HG03103 (cell line): ENCODE measurements around the gene SERHL2.
A peak's percentile ranks its signal among the peaks of the same experiment; 100 is the strongest.
"Not testable (repeated sequence)": the region's sequence is repeated elsewhere in the genome, so short reads cannot be mapped to it uniquely, and the experiment has no call there.

Experiments
- ATAC-seq: cut with Tn5 transposase; IDR thresholded peaks from one replicate; pipeline ENCODE4 v1.9.1; 2021; ENCODE audit warnings: low read depth; ENCODE audit not compliant: unreplicated experiment

The SERHL2 gene, protein sequence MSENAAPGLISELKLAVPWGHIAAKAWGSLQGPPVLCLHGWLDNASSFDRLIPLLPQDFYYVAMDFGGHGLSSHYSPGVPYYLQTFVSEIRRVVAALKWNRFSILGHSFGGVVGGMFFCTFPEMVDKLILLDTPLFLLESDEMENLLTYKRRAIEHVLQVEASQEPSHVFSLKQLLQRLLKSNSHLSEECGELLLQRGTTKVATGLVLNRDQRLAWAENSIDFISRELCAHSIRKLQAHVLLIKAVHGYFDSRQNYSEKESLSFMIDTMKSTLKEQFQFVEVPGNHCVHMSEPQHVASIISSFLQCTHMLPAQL

GRCh38 chr22:42553475-42554361 lies at the start of gene SERHL2:
TSS of gene SERHL2 (plus strand) at chr22:42553956. CDS start at chr22:42554021, 65 bp downstream.
- peak; percentile 51 for ATAC-seq

GRCh38 chr22:42508327-42508974 lies 45.3 kb upstream of the SERHL2 start:
- ATAC-seq, result not testable (repeated sequence)

DNA sequence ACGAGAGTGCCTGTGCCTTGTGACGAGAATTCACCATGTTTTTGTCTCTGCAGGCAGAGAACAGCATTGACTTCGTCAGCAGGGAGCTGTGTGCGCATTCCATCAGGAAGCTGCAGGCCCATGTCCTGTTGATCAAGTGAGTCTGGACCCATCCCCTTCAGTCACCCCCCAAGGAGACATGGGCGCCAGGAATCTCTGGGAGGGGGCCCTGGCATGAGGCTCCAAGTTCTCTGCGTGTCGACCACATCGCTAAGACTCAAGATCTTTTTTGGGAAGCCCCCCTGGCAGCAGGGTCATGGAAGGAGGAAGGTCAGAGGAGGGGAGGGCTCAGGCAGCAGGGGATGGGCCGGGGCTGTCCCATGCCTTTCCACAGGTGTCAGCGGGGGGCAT lies 44.8 kb upstream of the SERHL2 start:
- ATAC-seq, result not testable (repeated sequence)

DNA sequence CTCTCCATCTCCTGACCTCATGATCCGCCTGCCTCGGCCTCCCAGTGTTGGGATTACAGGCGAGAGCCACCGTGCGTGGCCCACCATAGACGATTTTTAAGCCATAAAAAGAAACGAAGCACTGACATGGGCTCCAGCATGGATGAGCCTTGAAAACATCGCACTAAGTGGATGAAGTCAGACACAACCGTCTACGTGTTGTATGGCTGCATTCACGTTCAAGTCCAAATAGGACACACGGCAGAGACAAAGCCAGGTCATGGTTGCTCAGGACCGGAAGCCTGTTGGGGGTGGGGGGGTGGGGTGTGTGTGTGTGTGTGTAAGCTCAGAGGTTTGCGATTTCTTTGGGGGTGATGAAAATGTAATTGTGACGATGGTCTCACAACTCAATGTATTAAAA lies 44.2 kb upstream of the SERHL2 start:
- ATAC-seq, result no peak

- ATAC-seq, result no peak
Measured at GRCh38 chr22:42511401-42511891, 42.3 kb upstream of the SERHL2 start.

DNA sequence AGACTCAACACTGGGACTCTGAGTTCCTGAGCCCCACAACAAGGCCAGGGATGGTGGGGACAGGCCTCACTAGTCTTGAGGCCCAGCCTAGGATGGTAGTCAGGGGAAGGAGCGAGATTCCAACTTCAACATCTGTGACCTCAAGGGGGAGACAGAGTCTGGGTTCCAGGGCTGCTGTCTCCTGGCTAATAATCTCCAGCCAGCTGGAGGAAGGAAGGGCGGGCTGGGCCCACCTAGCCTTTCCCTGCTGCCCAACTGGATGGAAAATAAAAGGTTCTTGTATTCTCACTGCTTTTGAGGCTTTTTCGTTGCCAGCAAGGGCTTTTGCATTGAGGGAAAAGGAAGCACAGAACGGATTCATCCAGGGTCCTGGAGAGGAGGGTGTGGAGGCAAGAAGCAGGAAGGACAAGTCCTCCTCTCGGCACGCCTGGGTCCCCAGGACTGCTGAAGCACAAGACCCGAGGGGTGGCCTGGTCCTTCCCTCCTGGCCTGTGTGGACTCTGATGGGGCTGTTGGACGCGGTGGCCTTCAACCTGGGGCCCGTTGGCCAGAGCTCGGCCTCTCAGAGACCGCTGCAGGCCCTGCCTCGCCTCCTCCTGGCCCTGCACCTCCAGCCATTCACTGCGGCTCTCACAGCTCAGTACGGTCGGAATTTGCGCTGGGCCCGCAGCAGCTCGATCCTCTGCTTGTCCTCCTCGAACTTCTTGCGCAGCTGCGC lies 41.3 kb upstream of the SERHL2 start:
- ATAC-seq, result not testable (repeated sequence)

GRCh38 chr22:42514331-42514730 lies 39.4 kb upstream of the SERHL2 start:
- ATAC-seq, result not testable (repeated sequence)

- not testable (repeated sequence) for ATAC-seq
Measured at GRCh38 chr22:42515304-42515703, 38.5 kb upstream of the SERHL2 start.

- ATAC-seq, result no peak
Measured at GRCh38 chr22:42515896-42516295, 37.9 kb upstream of the SERHL2 start.

DNA sequence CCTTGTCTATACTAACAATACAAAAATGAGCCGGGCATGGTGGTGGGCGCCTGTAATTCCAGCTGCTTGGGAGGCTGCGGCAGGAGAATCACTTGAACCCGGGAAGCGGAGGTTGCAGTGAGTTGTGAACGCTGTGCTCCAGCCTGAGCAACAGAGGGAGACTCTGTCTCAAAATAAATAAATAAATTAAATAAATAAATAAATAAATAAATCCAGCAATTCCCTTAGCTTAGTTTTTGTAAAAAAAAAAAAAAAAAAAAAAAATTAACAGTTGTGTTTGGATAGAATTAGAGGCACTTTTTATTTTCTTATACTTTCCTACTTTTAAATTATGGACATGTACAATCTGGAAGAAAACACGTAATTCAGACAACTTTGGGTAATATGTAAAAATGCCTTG lies 36.7 kb upstream of the SERHL2 start:
- ATAC-seq, result not testable (repeated sequence)

DNA sequence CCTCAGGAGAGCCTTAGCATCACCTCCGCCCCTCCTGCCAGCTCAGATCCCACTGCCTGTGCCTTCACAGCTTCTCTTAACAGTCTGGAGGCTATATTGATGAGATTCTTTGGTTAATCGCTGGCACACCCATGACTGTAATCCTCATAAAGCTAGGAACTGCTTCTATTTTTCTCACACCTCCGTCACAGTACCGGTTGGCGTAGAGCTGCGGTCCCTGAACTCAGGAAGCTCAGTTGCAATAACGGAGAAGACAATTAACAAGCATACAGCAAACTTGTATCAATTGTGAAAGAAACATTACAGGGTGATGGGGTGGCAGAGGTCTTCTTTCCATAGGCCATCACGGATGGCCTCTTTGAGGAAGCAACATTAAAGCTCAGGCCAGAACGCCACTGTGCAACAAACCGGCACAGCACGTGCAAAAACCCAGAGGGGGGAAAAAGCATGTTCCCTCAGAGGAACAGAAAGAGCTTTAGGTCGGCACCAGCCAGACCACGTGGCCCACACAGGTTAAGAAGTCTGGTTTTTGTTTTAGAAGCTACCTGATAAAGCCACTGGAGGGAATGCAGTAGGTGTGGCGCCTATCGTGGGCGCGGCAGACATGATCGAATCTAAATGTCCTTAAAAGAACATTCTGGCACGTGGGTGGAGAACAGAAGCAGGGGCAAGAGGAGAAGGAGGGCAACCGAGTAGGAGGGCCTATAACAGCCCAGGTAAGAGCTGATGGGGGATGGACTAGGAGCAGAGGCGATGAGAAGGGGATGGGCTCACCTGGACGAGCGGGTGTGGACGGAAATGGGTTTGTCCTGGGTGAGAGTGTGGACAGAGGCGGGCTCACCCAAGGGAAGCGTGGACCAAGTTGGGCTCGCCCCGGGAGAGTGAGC lies 34.9 kb upstream of the SERHL2 start:
- not testable (repeated sequence) for ATAC-seq

DNA sequence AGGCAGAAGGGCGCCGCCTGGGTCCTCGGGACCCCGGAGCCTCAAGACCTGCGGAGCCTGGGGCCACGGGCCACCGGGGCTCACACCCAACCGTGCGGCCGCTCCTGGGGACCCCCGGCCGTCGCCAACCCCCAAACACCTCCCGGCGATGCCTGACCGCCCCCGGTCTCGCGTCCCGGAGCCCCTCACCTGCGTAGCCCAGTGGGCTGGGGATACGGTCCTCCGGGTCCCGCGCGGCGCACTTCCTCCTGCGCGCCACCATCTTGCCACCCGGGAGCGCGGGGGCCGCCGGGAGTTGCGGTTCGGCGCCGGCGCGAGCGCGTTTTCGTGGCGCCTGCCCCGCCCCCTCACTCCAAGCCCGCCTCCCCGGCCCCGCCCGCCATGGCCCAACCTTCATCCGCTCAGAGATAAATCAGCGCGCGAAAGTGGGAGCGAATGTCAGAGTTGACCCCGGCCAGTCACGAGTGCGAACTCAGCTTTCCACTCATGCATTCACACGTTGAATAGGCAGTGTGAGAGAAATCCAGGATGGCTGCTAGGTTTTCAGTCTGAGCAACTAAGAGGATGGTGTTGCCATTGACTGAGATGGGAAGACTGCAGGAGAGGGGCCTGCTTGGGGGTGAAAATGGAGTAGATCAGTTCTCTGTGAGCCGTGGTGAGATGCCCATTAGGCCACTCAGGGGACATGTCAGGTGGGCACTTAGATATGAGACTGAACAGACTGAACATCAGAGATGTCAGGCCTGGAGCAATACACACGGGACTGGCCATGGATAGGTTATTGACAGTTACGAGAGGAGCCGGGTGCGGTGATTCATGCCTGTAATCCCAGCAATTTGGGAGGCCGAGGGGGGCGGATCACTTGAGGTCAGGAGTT lies 34.0 kb upstream of the SERHL2 start, which contains the start of gene RRP7A:
Gene RRP7A (minus strand): TSS at position 272 of the 877 bp plus-strand sequence. CDS start 10 bp downstream, at position 262.
- peak; percentile 73 for ATAC-seq

DNA sequence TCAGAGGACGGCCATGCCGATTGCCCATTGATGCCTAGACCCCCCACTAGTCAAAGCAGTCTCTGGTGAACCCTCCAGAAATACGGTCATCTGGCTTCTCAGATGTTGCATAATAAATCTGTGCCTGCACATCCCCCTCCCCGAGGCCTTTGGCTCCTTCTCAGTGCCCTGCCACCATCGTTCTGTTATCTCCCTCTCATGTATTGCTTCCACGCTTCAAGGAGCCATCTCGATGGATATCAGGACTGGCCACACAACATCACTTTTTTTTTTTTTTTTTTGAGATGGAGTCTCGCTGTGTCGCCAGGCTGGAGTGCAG lies 32.6 kb upstream of the SERHL2 start:
- no peak for ATAC-seq

DNA sequence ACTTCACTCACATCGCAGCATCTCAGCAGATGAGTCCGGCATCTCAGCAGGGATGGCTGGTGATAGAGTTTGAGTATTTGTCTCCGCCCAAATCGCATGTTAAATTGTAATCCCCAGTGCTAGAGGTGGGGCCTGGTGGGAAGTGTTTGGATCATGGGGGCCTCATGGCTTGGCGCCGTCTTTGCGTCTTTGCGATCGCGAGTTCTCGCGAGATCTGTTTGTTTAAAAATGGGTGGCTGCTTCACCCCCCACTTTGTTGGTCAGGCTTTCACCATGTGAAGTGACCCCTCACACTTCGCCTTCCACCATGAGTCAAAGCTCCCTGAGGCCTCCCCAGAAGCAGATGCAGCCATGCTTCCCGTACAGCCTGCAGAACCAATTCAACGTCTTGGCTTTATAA lies 31.2 kb upstream of the SERHL2 start:
- no peak for ATAC-seq

DNA sequence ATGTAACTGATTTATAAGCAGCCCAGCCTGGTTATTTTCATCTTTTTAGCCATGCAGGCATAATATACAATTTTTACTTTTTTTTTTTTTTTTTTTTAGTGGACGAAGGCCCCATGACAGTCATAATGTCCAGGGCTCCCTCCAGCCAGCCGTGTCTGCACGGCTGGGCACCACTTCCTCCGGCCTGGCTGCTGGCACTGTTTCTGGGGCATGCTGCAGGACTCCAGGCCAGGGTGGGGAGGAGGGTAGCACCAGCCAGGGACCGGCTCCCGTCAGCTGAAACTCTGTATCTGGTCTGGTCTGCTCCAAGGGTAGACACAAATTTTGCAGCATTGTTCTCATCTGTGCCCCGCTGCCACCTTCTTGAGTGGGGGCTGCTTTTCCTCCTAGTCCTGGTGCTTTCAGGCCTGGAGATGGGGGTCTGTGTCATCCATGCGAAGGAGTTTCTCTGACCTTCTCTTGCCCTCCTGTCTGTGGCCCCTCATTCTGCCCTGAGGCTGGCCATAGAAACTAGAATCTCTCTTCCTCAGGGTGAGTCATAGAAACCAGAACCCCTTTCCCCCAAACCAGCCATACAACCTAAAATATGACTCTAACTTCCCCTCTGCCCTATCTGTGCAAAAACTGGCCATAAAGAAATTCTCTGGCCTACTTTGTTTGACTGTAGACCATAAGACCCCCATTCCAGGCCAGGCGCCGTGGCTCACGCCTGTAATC lies 25.0 kb upstream of the SERHL2 start:
- ATAC-seq, result no peak

DNA sequence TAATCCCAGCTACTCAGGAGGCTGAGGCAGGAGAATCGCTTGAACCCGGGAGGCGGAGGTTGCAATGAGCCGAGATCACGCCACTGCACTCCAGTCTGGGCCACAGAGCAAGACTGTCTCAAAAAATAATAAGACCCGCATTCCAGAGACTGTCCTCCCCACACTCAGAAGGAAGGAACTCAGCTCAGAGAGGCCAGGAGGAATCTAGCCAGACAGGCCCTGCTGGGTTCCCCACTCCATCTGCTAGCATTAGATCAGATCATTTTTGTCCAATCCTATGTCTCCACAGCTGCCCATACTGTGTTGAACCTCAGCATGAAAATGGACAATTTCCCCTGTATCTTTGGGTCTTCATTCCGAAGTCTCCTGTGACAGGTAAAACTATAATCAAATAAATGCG lies 24.3 kb upstream of the SERHL2 start:
- not testable (repeated sequence) for ATAC-seq

DNA sequence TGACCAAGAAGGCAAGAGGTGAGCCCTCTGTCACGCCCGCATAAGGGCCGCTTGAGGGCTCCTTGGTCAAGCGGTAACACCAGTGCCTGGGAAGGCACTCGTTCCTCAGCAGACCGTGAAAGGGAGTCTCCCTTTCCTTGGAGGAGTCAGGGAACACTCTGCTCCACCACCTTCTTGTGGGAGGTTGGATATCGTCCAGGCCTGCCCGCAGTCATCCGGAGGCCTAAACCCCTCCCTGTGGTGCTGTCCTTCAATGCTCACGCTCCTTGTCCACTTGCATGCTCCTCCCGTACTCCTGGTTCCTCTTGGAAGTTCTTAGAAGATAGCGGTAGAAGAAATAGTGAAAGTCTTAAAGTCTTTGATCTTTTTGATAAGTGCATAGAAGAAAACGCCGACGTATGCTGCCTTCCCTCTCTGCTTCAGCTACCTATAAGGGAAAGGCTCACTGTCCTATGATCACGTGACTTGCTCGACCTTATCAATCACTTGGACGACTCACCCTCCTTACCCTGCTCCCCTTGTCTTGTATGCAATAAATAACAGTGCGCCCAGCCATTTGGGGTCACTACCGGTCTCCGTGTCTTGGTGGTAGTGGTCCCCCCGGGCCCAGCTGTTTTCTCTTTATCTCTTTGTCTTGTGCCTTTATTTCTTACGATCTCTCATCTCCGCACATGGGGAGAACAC lies 22.2 kb upstream of the SERHL2 start:
- ATAC-seq, result not testable (repeated sequence)
